Endothelial cell of umbilical vein (primary cell): ENCODE measurements around the gene ADARB2. TPM values are rescaled to one million over a fixed set of nuclear protein-coding genes. Genes with fewer than 3 reads are reported as not detected.

Experiments
- BruUV-seq: library from RNA; stranded (reverse); fragments of 400-500 nt; replicated peaks from 2 replicates; lab custom pipeline; 2021; lab: Mats Ljungman, UMichigan
- CTCF ChIA-PET: fragments of 300-600, 350-600 bp; sonication (Branson Sonifier 250); formaldehyde crosslinking; loops from one replicate; lab custom pipeline; 2021; ENCODE audit warnings: antibody characterized with exemption, inconsistent platforms; lab: Charles Lee
- POLR2A ChIA-PET: fragments of 300-600, 350-600 bp; sonication (Branson Sonifier 250); formaldehyde crosslinking; loops from one replicate; lab custom pipeline; 2021; ENCODE audit warnings: antibody characterized with exemption, inconsistent platforms; lab: Charles Lee
- DNase-seq: peaks from one replicate; pipeline ENCODE4 v3.0.0-alpha.2; 2011; ENCODE audit warnings: low read depth, low spot score
- FAIRE-seq: peaks from 2 replicates; lab custom pipeline; 2011; peaks lifted over from hg19 to GRCh38; lab: Jason Lieb, UNC
- H2AFZ ChIP-seq: 2 replicates; pipeline ENCODE4 v1.6.0; 2012; ENCODE audit warnings: low read depth, low read length, control low read depth, inconsistent platforms
- H3K27ac ChIP-seq: 2 replicates; pipeline ENCODE4 v1.5.1; 2011; ENCODE audit warnings: low read depth, mild to moderate bottlenecking, control low read depth, low read length, moderate library complexity; ENCODE audit not compliant: insufficient read depth
- H3K27me3 ChIP-seq, 2 experiments: 2 replicates each; pipeline versions ENCODE4 v1.6.0 to v1.6.1; 2011; ENCODE audit warnings: low read length in 2 of 2, mixed read lengths in 1 of 2; ENCODE audit not compliant: control insufficient read depth in 2 of 2, insufficient read depth in 2 of 2
- H3K36me3 ChIP-seq, 2 experiments: 2 replicates in 1 of 2; 3 replicates in 1 of 2; pipeline ENCODE4 v1.5.1; 2011; ENCODE audit warnings: low read length in 2 of 2, mild to moderate bottlenecking in 1 of 2, moderate library complexity in 1 of 2; ENCODE audit not compliant: control insufficient read depth in 2 of 2, insufficient read depth in 2 of 2; ENCODE audit errors: extremely low read depth in 1 of 2
- H3K4me1 ChIP-seq: 3 replicates; pipeline ENCODE4 v1.5.1; 2011; ENCODE audit warnings: mild to moderate bottlenecking, low read length; ENCODE audit not compliant: control insufficient read depth, insufficient read depth; ENCODE audit errors: extremely low read depth
- H3K4me2 ChIP-seq: 2 replicates; pipeline ENCODE4 v1.6.1; 2011; ENCODE audit warnings: low read length, control low read depth, mixed read lengths; ENCODE audit not compliant: insufficient read depth
- H3K4me3 ChIP-seq, 3 experiments: fragments of 200-600 bp in 1 of 3; sonication (generic), shearing (Covaris generic) in 1 of 3; replicated peaks in 1 of 3; 2 replicates each; pipeline ENCODE4 v1.5.1; 2011 to 2016; ENCODE audit warnings: control low read depth in 3 of 3, low read length in 3 of 3, mild to moderate bottlenecking in 2 of 3, inconsistent platforms in 1 of 3, low read depth in 1 of 3, moderate library complexity in 1 of 3; ENCODE audit not compliant: insufficient read depth in 1 of 3
- H3K79me2 ChIP-seq: 2 replicates; pipeline ENCODE4 v1.6.0; 2012; ENCODE audit warnings: low read length, inconsistent platforms; ENCODE audit not compliant: control insufficient read depth, insufficient read depth
- H3K9ac ChIP-seq: replicated peaks from 2 replicates; pipeline ENCODE3; 2011; ENCODE audit warnings: low read length, control low read depth; ENCODE audit not compliant: insufficient read depth; ENCODE audit errors: extremely low read depth
- H3K9me1 ChIP-seq: replicated peaks from 3 replicates; pipeline ENCODE4 v1.6.0; 2011; ENCODE audit warnings: mild to moderate bottlenecking, low read length; ENCODE audit not compliant: control insufficient read depth, insufficient read depth; ENCODE audit errors: extremely low read depth
- H3K9me3 ChIP-seq: replicated peaks from 2 replicates; pipeline ENCODE4 v1.5.1; 2012; ENCODE audit warnings: low read length, inconsistent platforms; ENCODE audit not compliant: control insufficient read depth, insufficient read depth
- H4K20me1 ChIP-seq: replicated peaks from 2 replicates; pipeline ENCODE3; 2011; ENCODE audit warnings: mild to moderate bottlenecking, low read length; ENCODE audit not compliant: control insufficient read depth, insufficient read depth; ENCODE audit errors: extremely low read depth
- CTCF ChIP-seq, 2 donors: IDR thresholded peaks; 1 replicate in 1 of 2; 2 replicates in 1 of 2; pipeline ENCODE4 v1.5.1; 2011; ENCODE audit warnings: low read length in 2 of 2, mild to moderate bottlenecking in 2 of 2, moderate library complexity in 2 of 2, control low read depth in 1 of 2, inconsistent platforms in 1 of 2, low read depth in 1 of 2; ENCODE audit not compliant: insufficient read depth in 1 of 2; ENCODE audit errors: extremely low read depth in 1 of 2
- EZH2 ChIP-seq: IDR thresholded peaks from 2 replicates; pipeline ENCODE4 v1.6.1; 2012; ENCODE audit warnings: borderline replicate concordance, low read depth, mild to moderate bottlenecking, moderate library complexity, low read length, inconsistent platforms; ENCODE audit not compliant: severe bottlenecking
- FOS ChIP-seq: IDR thresholded peaks from 2 replicates; pipeline ENCODE4 v1.6.1; 2011; ENCODE audit warnings: mild to moderate bottlenecking, low read length, moderate library complexity, borderline replicate concordance; ENCODE audit not compliant: insufficient read depth
- GATA2 ChIP-seq: IDR thresholded peaks from 2 replicates; pipeline ENCODE4 v1.7.0; 2011; ENCODE audit warnings: low read depth, mild to moderate bottlenecking, moderate library complexity, mixed read lengths, low read length; ENCODE audit not compliant: insufficient read length, insufficient read depth
- JUN ChIP-seq: IDR thresholded peaks from 2 replicates; pipeline ENCODE4 v1.6.1; 2011; ENCODE audit warnings: borderline replicate concordance, low read depth; ENCODE audit not compliant: insufficient read length, insufficient read depth
- MAX ChIP-seq: IDR thresholded peaks from 2 replicates; pipeline ENCODE4 v1.6.1; 2011; ENCODE audit not compliant: insufficient read depth, insufficient read length
- MYC ChIP-seq: IDR thresholded peaks from one replicate; pipeline ENCODE4 v1.6.1; 2011; ENCODE audit warnings: mild to moderate bottlenecking, low read depth, low read length
- POLR2A ChIP-seq: IDR thresholded peaks from 2 replicates; pipeline ENCODE4 v1.6.1; 2012; ENCODE audit warnings: low read depth, mild to moderate bottlenecking, control low read depth, low read length
- POLR2AphosphoS5 ChIP-seq: IDR thresholded peaks from 2 replicates; pipeline ENCODE4 v1.6.1; 2012; ENCODE audit warnings: low read depth, mild to moderate bottlenecking, control low read depth, low read length, moderate library complexity; ENCODE audit not compliant: insufficient read depth
- dilution Hi-C: fragments of 300-500 bp; cut with MboI; formaldehyde crosslinking; loops from one replicate; pipeline ENCODE4 v1.15.0; 2019; ENCODE audit warnings: low sequenced_read_pairs; ENCODE audit not compliant: extremely low pct_ligation_motif_present
- intact Hi-C: fragments of 100-400 bp; cut with micrococcal nuclease; formaldehyde crosslinking; loops from one replicate; pipeline ENCODE4 v1.10.0; 2022
- polyA plus RNA-seq, 4 experiments: library from polyadenylated mRNA; depleted of rRNA in 3 of 4; stranded (reverse) in 3 of 4; unstranded in 1 of 4; fragments of >200 nt; gene quantifications; 2 replicates each; pipeline versions ENCODE4 v1.2.1 to v1.2.3, GENCODE V29; 2011 to 2012; ENCODE audit warnings: missing spikeins in 1 of 4
- total RNA-seq: library from RNA; stranded (reverse); gene quantifications from 2 replicates; pipeline ENCODE4 v1.2.3, GENCODE V29; 2021

ADARB2 gene
- total and polyA plus RNA-seq, 2 donors (not counting 3 experiments of a cell fraction or from before 2014, with no cell fraction given): not detected

- H3K9ac ChIP-seq: no peak overlapping the region
- H4K20me1 ChIP-seq: no peaks in the 10 kb centered on the region
- DNase-seq: no peak
- H3K27me3 ChIP-seq: peaks cover 0 to 3% of the 10 kb centered on the region in 2 experiments
- H3K4me3 ChIP-seq: no peak overlapping the region
- no peaks in the 10 kb centered on the region for H3K9me3 ChIP-seq
- no peaks in the 10 kb centered on the region for H3K36me3 ChIP-seq
- no peak overlapping the region for H2AFZ ChIP-seq
- FAIRE-seq: no peak
- no peak overlapping the region for H3K27ac ChIP-seq
- intact Hi-C loops: no loop called here
- BruUV-seq: no TSS peak
- CTCF ChIA-PET: no interaction called here
- dilution Hi-C loops: no loop called here
- POLR2A ChIA-PET: no interaction called here
- H3K4me2 ChIP-seq: no peak overlapping the region
- no peaks in the 10 kb centered on the region for H3K4me1 ChIP-seq
- TF ChIP-seq JUN (no peak), CTCF (IDR thresholded peaks at IDR 0.05; ENCODE audit: extremely low read depth in 1 of 2, insufficient read depth in 1 of 2, low read depth in 1 of 2, low read length in 2 of 2) (no peak), POLR2A (no peak), POLR2AphosphoS5 (no peak), FOS (no peak), MAX (no peak), EZH2 (no peak), GATA2 (no peak), MYC (no peak)
- no peaks in the 10 kb centered on the region for H3K9me1 ChIP-seq
- no peaks in the 10 kb centered on the region for H3K79me2 ChIP-seq
These were observed 495.9 kb downstream of the ADARB2 start for GRCh38 chr10:1241322-1241890.
